CD14-positive monocyte (primary cell): ENCODE data around the gene KSR2. TPM values are rescaled to one million over a fixed set of nuclear protein-coding genes. Genes with fewer than 3 reads are reported as not detected.

Experiments
- DNase-seq, 3 donors: peaks; one replicate each; pipeline ENCODE4 v3.0.0-alpha.2; 2011 to 2022
- H2AFZ ChIP-seq: 2 replicates; pipeline ENCODE4 v1.6.0; 2012; ENCODE audit warnings: mild to moderate bottlenecking, low read depth, low read length, inconsistent platforms; ENCODE audit not compliant: insufficient read depth, poor library complexity, severe bottlenecking
- H3K27ac ChIP-seq, 2 donors: 1 replicate in 1 of 2; 2 replicates in 1 of 2; pipeline ENCODE4 v1.5.1; 2012 to 2013; ENCODE audit warnings: low read length in 2 of 2, control low read depth in 1 of 2, inconsistent platforms in 1 of 2, low read depth in 1 of 2, mild to moderate bottlenecking in 1 of 2
- H3K27me3 ChIP-seq, 2 donors: one replicate each; pipeline versions ENCODE4 v1.6.0 to v1.6.1; 2011 to 2013; ENCODE audit warnings: low read length in 2 of 2; ENCODE audit not compliant: control insufficient read depth in 2 of 2, insufficient read depth in 2 of 2
- H3K36me3 ChIP-seq, 2 donors: replicated peaks in 1 of 2; 1 replicate in 1 of 2; 2 replicates in 1 of 2; pipeline versions ENCODE4 v1.5.1 to v1.6.1; 2012 to 2013; ENCODE audit warnings: low read length in 2 of 2, control low read depth in 1 of 2, inconsistent platforms in 1 of 2, mild to moderate bottlenecking in 1 of 2; ENCODE audit not compliant: insufficient read depth in 2 of 2, control insufficient read depth in 1 of 2
- H3K4me1 ChIP-seq, 2 donors: 1 replicate in 1 of 2; 2 replicates in 1 of 2; pipeline versions ENCODE4 v1.5.1 to v1.6.1; 2012 to 2013; ENCODE audit warnings: low read length in 2 of 2, control low read depth in 1 of 2, inconsistent platforms in 1 of 2, mild to moderate bottlenecking in 1 of 2, moderate library complexity in 1 of 2; ENCODE audit not compliant: insufficient read depth in 2 of 2, control insufficient read depth in 1 of 2
- H3K4me2 ChIP-seq: replicated peaks from 2 replicates; pipeline ENCODE3; 2012; ENCODE audit warnings: low read length, moderate library complexity, mild to moderate bottlenecking; ENCODE audit not compliant: poor library complexity, severe bottlenecking; ENCODE audit errors: extremely low read depth
- H3K4me3 ChIP-seq, 3 experiments: fragments of 200-600 bp in 1 of 3; sonication (generic) in 1 of 3; replicated peaks in 1 of 3; 1 replicate in 2 of 3; 2 replicates in 1 of 3; pipeline ENCODE4 v1.5.1; 2011 to 2013; ENCODE audit warnings: low read length in 3 of 3, mild to moderate bottlenecking in 3 of 3, control low read depth in 2 of 3, low read depth in 2 of 3, inconsistent platforms in 1 of 3, moderate library complexity in 1 of 3
- H3K79me2 ChIP-seq: 2 replicates; pipeline ENCODE4 v1.6.0; 2012; ENCODE audit warnings: mild to moderate bottlenecking, control low read depth, inconsistent platforms, low read length, moderate library complexity; ENCODE audit not compliant: insufficient read depth
- H3K9ac ChIP-seq: 2 replicates; pipeline ENCODE4 v1.6.0; 2017; ENCODE audit warnings: low read length, mild to moderate bottlenecking; ENCODE audit not compliant: insufficient read depth, poor library complexity, severe bottlenecking
- H3K9me3 ChIP-seq, 2 donors: replicated peaks in 1 of 2; 1 replicate in 1 of 2; 2 replicates in 1 of 2; pipeline versions ENCODE4 v1.5.1 to v1.6.1; 2012 to 2013; ENCODE audit warnings: low read length in 2 of 2, control low read depth in 1 of 2; ENCODE audit not compliant: control insufficient read depth in 1 of 2, insufficient read depth in 1 of 2
- H4K20me1 ChIP-seq: 2 replicates; pipeline ENCODE4 v1.6.0; 2012; ENCODE audit warnings: mild to moderate bottlenecking, low read length, control low read depth, moderate library complexity; ENCODE audit not compliant: insufficient read depth
- H3K27ac Mint-ChIP-seq, 7 donors: one replicate each; pipeline ENCODE4 v1.8.0; 2020; ENCODE audit warnings: mild to moderate bottlenecking in 7 of 7, mixed read lengths in 7 of 7, moderate library complexity in 6 of 7, inconsistent platforms in 2 of 7
- H3K27me3 Mint-ChIP-seq, 3 donors: one replicate each; pipeline ENCODE4 v1.8.0; 2021 to 2022; ENCODE audit warnings: low read depth in 3 of 3, mild to moderate bottlenecking in 3 of 3, mixed read lengths in 3 of 3, moderate library complexity in 3 of 3, inconsistent platforms in 1 of 3
- H3K36me3 Mint-ChIP-seq, 2 donors: one replicate each; pipeline ENCODE4 v1.8.0; 2020; ENCODE audit warnings: mixed read lengths in 2 of 2, inconsistent platforms in 1 of 2, mild to moderate bottlenecking in 1 of 2
- H3K4me1 Mint-ChIP-seq: one replicate; pipeline ENCODE4 v1.8.0; 2020; ENCODE audit warnings: mild to moderate bottlenecking, mixed read lengths
- H3K4me3 Mint-ChIP-seq, 2 donors: one replicate each; pipeline ENCODE4 v1.8.0; 2020; ENCODE audit warnings: mild to moderate bottlenecking in 2 of 2, mixed read lengths in 2 of 2, moderate library complexity in 1 of 2
- H3K9me3 Mint-ChIP-seq, 7 donors: one replicate each; pipeline ENCODE4 v1.8.0; 2020 to 2022; ENCODE audit warnings: mixed read lengths in 7 of 7, mild to moderate bottlenecking in 6 of 7, moderate library complexity in 6 of 7, inconsistent platforms in 2 of 7
- WGBS: methylation state at CpG from one replicate; pipeline ENCODE4 v1.1.5; 2013; ENCODE audit warnings: missing lambda C conversion rate; ENCODE audit not compliant: insufficient coverage; 5-methylcytosine and 5-hydroxymethylcytosine counted together
- intact Hi-C, 2 donors: fragments of 100-400 bp; cut with micrococcal nuclease; formaldehyde crosslinking; loops; one replicate each; pipeline versions ENCODE4 v1.15.0 to v1.15.1; 2023
- polyA plus RNA-seq, 3 donors: library from polyadenylated mRNA; depleted of rRNA in 1 of 3; unstranded in 2 of 3; stranded (reverse) in 1 of 3; fragments of 300-500 nt in 2 of 3; fragments of >200 nt in 1 of 3; fragmentation: Illumina TruSeq in 2 of 3; gene quantifications; 1 replicate in 2 of 3; 2 replicates in 1 of 3; pipeline ENCODE4 v1.2.3, GENCODE V29; 2012 to 2021
- TF ChIP-seq, protein P1 (sequence below): fragments of 200-600 bp; IDR thresholded peaks from one replicate; pipeline ENCODE4 v1.8.0; 2022; ENCODE audit warnings: antibody characterized with exemption, mild to moderate bottlenecking

Gene KSR2
- polyA plus RNA-seq, 3 donors: not detected

DNA sequence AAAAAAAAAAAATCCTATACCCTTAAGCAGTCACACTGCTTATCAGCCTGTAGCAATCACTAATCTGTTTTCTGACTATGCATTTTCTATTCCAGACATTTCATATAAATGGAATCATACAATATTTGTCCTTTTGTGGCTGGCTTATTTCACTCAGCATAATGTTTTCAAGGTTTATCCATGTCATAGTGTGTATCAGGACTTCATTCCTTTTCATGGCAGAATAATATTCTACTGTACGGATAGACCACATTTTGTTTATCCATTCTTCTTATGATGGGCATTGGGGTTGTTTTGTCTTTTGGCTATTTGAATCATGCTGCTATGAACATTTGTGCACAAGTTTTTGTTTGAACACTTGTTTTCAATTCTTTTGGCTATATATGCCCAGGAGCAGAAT is 8.6 kb upstream of the KSR2 start:
- Histone ChIP-seq H3K9ac (no peak overlapping the region), H3K27me3 (no peaks in the 10 kb centered on the region), H3K4me2 (no peak overlapping the region), H2AFZ (no peak overlapping the region), H3K79me2 (no peaks in the 10 kb centered on the region), H3K4me1 (no peaks in the 10 kb centered on the region), H3K36me3 (no peaks in the 10 kb centered on the region), H3K4me3 (no peak overlapping the region), H3K27ac (no peak overlapping the region), H4K20me1 (no peaks in the 10 kb centered on the region), H3K9me3 (no peaks in the 10 kb centered on the region)
- TF ChIP-seq, protein P1, sequence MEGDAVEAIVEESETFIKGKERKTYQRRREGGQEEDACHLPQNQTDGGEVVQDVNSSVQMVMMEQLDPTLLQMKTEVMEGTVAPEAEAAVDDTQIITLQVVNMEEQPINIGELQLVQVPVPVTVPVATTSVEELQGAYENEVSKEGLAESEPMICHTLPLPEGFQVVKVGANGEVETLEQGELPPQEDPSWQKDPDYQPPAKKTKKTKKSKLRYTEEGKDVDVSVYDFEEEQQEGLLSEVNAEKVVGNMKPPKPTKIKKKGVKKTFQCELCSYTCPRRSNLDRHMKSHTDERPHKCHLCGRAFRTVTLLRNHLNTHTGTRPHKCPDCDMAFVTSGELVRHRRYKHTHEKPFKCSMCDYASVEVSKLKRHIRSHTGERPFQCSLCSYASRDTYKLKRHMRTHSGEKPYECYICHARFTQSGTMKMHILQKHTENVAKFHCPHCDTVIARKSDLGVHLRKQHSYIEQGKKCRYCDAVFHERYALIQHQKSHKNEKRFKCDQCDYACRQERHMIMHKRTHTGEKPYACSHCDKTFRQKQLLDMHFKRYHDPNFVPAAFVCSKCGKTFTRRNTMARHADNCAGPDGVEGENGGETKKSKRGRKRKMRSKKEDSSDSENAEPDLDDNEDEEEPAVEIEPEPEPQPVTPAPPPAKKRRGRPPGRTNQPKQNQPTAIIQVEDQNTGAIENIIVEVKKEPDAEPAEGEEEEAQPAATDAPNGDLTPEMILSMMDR: no peak
- no peak for DNase-seq
- H3K27ac Mint-ChIP-seq: no peak overlapping the region
- WGBS: no CpG with 5 or more reads among the region's 1 CpG
- peaks cover 0 to 6% (median 2%) of the 10 kb centered on the region in 7 donors for H3K9me3 Mint-ChIP-seq
- peaks cover 8 to 17% (median 10%) of the 10 kb centered on the region in 3 donors for H3K27me3 Mint-ChIP-seq
- H3K4me1 Mint-ChIP-seq: no peaks in the 10 kb centered on the region
- H3K4me3 Mint-ChIP-seq: no peak overlapping the region
- H3K36me3 Mint-ChIP-seq: no peaks in the 10 kb centered on the region
- intact Hi-C loops: no loop called here

DNA sequence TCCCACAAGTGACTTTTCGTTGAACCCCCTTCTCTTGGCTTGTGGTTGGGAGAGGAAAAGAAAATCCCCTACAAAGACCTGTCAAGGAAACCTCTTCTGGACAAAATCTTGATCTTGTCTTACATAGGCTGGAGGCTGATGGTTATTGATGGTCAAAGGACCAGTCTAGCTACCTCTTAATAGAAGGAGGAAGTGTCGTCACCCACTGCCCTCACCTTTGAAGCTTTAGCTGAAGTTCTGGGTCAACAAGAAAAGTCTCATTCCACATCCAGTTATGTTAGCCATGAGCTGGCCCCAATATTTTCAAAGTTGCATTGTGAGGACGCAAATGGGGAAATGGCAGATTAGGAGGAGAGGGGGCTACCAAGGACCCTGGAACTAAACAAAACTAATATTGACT is 6.2 kb upstream of the KSR2 start:
- Histone ChIP-seq H3K27ac (no peak overlapping the region), H2AFZ (no peak overlapping the region), H3K4me1 (no peaks in the 10 kb centered on the region), H3K4me3 (no peak overlapping the region), H4K20me1 (no peaks in the 10 kb centered on the region), H3K9ac (no peak overlapping the region), H3K9me3 (peaks cover 5 to 9% of the 10 kb centered on the region in 2 donors), H3K4me2 (no peak overlapping the region), H3K79me2 (no peaks in the 10 kb centered on the region), H3K36me3 (no peaks in the 10 kb centered on the region), H3K27me3 (peaks cover 4 to 5% of the 10 kb centered on the region in 2 donors)
- intact Hi-C loops: no loop called here
- WGBS: 100% methylated on average over 1 of the region's 3 CpGs
- no peak overlapping the region for H3K4me3 Mint-ChIP-seq
- peaks cover 15 to 37% (median 21%) of the 10 kb centered on the region in 3 donors for H3K27me3 Mint-ChIP-seq
- no peaks in the 10 kb centered on the region for H3K36me3 Mint-ChIP-seq
- H3K4me1 Mint-ChIP-seq: no peaks in the 10 kb centered on the region
- TF ChIP-seq, protein P1: no peak
- H3K27ac Mint-ChIP-seq: peak overlapping the region in 1 of 7 donors; percentile 65
- H3K9me3 Mint-ChIP-seq: peaks cover 2 to 23% (median 15%) of the 10 kb centered on the region in 7 donors
- no peak for DNase-seq
